GM18858 (cell line): ENCODE measurements around the gene UGP2.

Experiments
- ATAC-seq: cut with Tn5 transposase; IDR thresholded peaks from one replicate; pipeline ENCODE4 v1.9.1; 2021; ENCODE audit not compliant: unreplicated experiment

UGP2 gene

GRCh38 chr2:63863707-63864106 is 22.0 kb downstream of the UGP2 start:
- no peak for ATAC-seq

- ATAC-seq = no peak
These were observed 23.6 kb downstream of the UGP2 start for GRCh38 chr2:63865159-63865799.

GRCh38 chr2:63866009-63866709 is 24.5 kb downstream of the UGP2 start:
- peak; percentile 45 for ATAC-seq

GRCh38 chr2:63870679-63871078 is 29.0 kb downstream of the UGP2 start:
- no peak for ATAC-seq

- ATAC-seq = no peak
These were observed 30.2 kb downstream of the UGP2 start for GRCh38 chr2:63871864-63872263.

GRCh38 chr2:63872571-63873328 is 31.1 kb downstream of the UGP2 start:
- no peak for ATAC-seq

- ATAC-seq = no peak
These were observed 32.8 kb downstream of the UGP2 start for GRCh38 chr2:63874204-63875130.

GRCh38 chr2:63875131-63875527 is 33.4 kb downstream of the UGP2 start:
- ATAC-seq = no peak

- ATAC-seq = no peak
These were observed 34.0 kb downstream of the UGP2 start for GRCh38 chr2:63875559-63876245.

- no peak for ATAC-seq
These were observed 34.6 kb downstream of the UGP2 start for GRCh38 chr2:63876311-63876710.

- no peak for ATAC-seq
These were observed 36.8 kb downstream of the UGP2 start for GRCh38 chr2:63878486-63878885.

- no peak for ATAC-seq
These were observed 38.3 kb downstream of the UGP2 start for GRCh38 chr2:63879876-63880433.

GRCh38 chr2:63880625-63881024 is 38.9 kb downstream of the UGP2 start:
- no peak for ATAC-seq

- no peak for ATAC-seq
These were observed 39.5 kb downstream of the UGP2 start for GRCh38 chr2:63881205-63881604.

GRCh38 chr2:63882395-63883105 is 40.9 kb downstream of the UGP2 start:
- ATAC-seq = no peak

- ATAC-seq = no peak
These were observed 44.7 kb downstream of the UGP2 start for GRCh38 chr2:63886445-63886844.

- no peak for ATAC-seq
These were observed 46.4 kb downstream of the UGP2 start for GRCh38 chr2:63888053-63888452.

- peak; percentile 69 for ATAC-seq
These were observed 47.0 kb downstream of the UGP2 start for GRCh38 chr2:63888490-63889402.
